Activated T-cell treated with anti-CD3 and anti-CD28 coated beads, Interleukin-2, amount 50 U/mL, for 4 hours (primary cell): ENCODE results near the gene CWC25. TPM values are rescaled to one million over a fixed set of nuclear protein-coding genes. Genes with fewer than 3 reads are reported as not detected.

Source experiments
- ATAC-seq, 2 donors: fragments of 200-7000 bp; cut with Tn5 transposase; one replicate each; pipeline ENCODE4 v1.10.0; 2021
- DNase-seq: peaks from one replicate; pipeline ENCODE4 v3.0.0-alpha.2; 2020
- H3K27me3 Mint-ChIP-seq: one replicate; pipeline ENCODE4 v1.8.0; 2021; ENCODE audit warnings: low read depth, mixed read lengths
- H3K36me3 Mint-ChIP-seq: one replicate; pipeline ENCODE4 v1.8.0; 2022; ENCODE audit warnings: mixed read lengths; ENCODE audit not compliant: insufficient read depth
- H3K4me1 Mint-ChIP-seq: one replicate; pipeline ENCODE4 v1.8.0; 2021; ENCODE audit warnings: low read depth, mixed read lengths
- H3K4me3 Mint-ChIP-seq: one replicate; pipeline ENCODE4 v1.8.0; 2021; ENCODE audit warnings: mild to moderate bottlenecking, moderate library complexity, mixed read lengths
- H3K9me3 Mint-ChIP-seq: one replicate; pipeline ENCODE4 v1.8.0; 2021; ENCODE audit warnings: mixed read lengths
- total RNA-seq, 3 donors: library from RNA; stranded (reverse); gene quantifications; one replicate each; pipeline ENCODE4 v1.2.1, GENCODE V29; 2021

CWC25 gene
- total RNA-seq, 3 donors from 2014 or later: 32.7 to 36.5 (median 32.9) TPM

GRCh38 chr17:38779965-38780752 is 45.0 kb downstream of the CWC25 start:
- ATAC-seq (no peak), DNase-seq (no peak)
- no peaks in the 10 kb centered on the region for H3K27me3 Mint-ChIP-seq
- peaks cover 34% of the 10 kb centered on the region for H3K36me3 Mint-ChIP-seq
- H3K4me1 Mint-ChIP-seq: no peaks in the 10 kb centered on the region
- H3K9me3 Mint-ChIP-seq: no peaks in the 10 kb centered on the region
- no peak overlapping the region for H3K4me3 Mint-ChIP-seq

DNA sequence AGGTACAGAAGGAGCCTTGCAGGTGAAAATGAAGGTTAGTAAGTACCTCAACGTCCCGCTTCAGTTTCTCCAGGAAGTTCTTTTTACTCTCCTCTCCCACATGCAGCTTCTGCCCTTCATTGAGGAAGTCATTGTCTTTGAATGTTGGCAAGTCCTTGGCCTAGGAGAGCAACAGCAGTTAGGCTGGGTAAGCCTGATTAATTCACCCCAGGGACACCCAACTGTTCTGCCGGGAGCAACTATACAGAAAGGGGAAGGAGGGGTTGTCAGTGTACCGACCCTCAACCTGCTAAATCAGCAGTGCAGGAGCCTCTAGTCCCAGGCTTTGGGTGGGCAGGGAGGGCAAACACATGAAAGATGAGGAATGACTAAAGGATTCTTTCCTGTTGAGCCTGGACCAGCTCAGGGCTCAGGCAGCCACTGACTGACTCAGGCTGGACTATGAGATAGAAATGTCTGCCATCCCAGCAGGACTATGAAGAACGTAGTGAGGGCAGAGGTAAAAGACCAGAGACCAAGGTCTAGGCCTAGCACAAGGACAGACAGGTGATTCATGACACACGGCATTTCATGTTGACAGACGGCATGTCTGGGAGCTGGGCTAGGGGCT is 47.4 kb downstream of the CWC25 start:
- H3K4me3 Mint-ChIP-seq: no peak overlapping the region
- H3K9me3 Mint-ChIP-seq: no peaks in the 10 kb centered on the region
- no peaks in the 10 kb centered on the region for H3K4me1 Mint-ChIP-seq
- H3K36me3 Mint-ChIP-seq: peaks cover 36% of the 10 kb centered on the region
- no peak for DNase-seq
- no peak for ATAC-seq
- H3K27me3 Mint-ChIP-seq: no peaks in the 10 kb centered on the region

DNA sequence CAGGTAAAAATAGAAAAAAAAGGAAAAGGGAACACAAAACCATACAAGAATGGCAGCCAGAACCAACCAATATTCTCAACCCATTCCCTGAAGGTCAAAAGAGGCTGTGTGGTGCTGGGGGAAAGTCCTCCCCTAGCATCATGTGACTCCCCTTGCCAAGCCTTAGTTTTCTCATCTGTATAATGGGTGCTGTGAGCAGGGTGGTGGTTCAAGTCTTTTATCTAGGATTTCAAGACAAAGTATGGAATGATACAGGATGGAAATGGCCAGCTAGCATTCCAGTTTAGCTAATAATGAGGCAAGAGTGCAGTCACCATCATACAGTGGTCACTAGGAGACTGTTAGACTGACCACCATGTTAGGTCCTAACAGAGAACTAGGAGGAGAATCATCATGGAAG is 51.9 kb downstream of the CWC25 start:
- Mint-ChIP-seq H3K4me3 (no peak overlapping the region), H3K4me1 (no peaks in the 10 kb centered on the region), H3K27me3 (no peaks in the 10 kb centered on the region), H3K9me3 (no peaks in the 10 kb centered on the region), H3K36me3 (peaks cover 20% of the 10 kb centered on the region)
- no peak for DNase-seq
- no peak for ATAC-seq

DNA sequence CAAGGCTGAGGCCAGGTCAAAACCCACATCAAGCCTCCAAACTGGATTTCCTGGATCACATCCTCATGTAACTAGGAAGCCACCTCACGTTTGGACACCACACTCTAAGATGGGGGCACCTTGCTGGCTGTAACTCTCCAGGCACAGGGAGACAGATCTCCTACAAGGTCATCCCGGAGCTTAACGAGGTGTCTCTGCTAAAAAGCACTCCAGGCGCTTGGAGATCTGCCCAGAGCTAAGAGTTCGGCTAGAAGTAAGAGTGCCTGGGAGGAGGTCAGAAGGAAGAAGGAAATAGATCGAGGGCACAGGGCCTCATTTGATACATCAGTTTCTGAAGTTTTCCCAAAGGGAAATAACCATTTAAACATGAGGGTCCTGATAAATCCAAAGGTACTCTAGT is 56.7 kb downstream of the CWC25 start:
- DNase-seq (no peak), ATAC-seq (no peak)
- H3K36me3 Mint-ChIP-seq: peaks cover 19% of the 10 kb centered on the region
- H3K9me3 Mint-ChIP-seq: no peaks in the 10 kb centered on the region
- H3K27me3 Mint-ChIP-seq: no peaks in the 10 kb centered on the region
- H3K4me3 Mint-ChIP-seq: no peak overlapping the region
- no peaks in the 10 kb centered on the region for H3K4me1 Mint-ChIP-seq

GRCh38 chr17:38766341-38766740 is 58.8 kb downstream of the CWC25 start:
- H3K4me1 Mint-ChIP-seq: no peaks in the 10 kb centered on the region
- no peaks in the 10 kb centered on the region for H3K9me3 Mint-ChIP-seq
- ATAC-seq (no peak), DNase-seq (no peak)
- H3K4me3 Mint-ChIP-seq: no peak overlapping the region
- no peaks in the 10 kb centered on the region for H3K27me3 Mint-ChIP-seq
- peaks cover 21% of the 10 kb centered on the region for H3K36me3 Mint-ChIP-seq

DNA sequence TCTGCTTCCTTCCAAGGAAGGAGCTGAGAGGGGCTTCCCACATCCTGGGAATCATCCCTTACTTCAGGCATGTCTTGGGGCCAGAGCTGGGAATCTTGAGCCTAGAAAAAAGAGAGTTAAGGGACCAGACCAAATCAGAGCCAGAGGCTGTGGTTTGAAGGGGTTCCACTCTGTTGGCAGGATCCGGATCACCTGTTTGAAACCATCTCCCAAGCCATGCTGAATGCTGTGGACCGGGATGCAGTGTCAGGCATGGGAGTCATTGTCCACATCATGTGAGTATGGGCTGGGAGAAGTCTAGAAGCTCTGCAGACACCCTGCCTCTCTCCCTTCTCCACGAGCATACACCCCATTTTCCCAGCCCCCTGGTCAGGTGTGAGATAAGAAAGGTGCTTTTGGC is 62.9 kb downstream of the CWC25 start:
- H3K36me3 Mint-ChIP-seq: peaks cover 33% of the 10 kb centered on the region
- H3K4me1 Mint-ChIP-seq: no peaks in the 10 kb centered on the region
- ATAC-seq (no peak), DNase-seq (no peak)
- no peaks in the 10 kb centered on the region for H3K9me3 Mint-ChIP-seq
- no peak overlapping the region for H3K4me3 Mint-ChIP-seq
- no peaks in the 10 kb centered on the region for H3K27me3 Mint-ChIP-seq

DNA sequence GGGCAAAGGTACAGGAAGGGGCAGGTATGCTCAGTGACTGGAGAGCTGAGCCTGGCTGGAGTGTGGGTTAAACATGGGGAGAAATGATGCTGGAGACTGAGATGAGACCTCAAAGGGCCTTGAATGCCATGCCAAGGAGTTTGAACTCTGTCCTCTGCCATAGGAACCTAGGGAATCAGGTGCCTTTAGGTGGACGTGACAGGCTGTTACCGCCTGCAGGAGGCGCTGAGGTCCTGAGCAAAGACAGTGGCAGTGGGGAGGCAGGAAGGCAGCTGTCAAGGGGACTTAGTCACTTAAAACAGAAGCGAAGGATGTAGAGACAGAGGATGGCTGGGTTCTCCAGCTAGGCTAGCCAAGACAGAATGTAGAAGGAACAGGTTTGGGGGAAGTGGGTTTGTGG is 63.5 kb downstream of the CWC25 start:
- ATAC-seq (peak; percentile 63 to 69), DNase-seq (no peak)
- Mint-ChIP-seq H3K9me3 (no peaks in the 10 kb centered on the region), H3K4me3 (no peak overlapping the region), H3K4me1 (no peaks in the 10 kb centered on the region), H3K36me3 (peaks cover 27% of the 10 kb centered on the region), H3K27me3 (no peaks in the 10 kb centered on the region)

DNA sequence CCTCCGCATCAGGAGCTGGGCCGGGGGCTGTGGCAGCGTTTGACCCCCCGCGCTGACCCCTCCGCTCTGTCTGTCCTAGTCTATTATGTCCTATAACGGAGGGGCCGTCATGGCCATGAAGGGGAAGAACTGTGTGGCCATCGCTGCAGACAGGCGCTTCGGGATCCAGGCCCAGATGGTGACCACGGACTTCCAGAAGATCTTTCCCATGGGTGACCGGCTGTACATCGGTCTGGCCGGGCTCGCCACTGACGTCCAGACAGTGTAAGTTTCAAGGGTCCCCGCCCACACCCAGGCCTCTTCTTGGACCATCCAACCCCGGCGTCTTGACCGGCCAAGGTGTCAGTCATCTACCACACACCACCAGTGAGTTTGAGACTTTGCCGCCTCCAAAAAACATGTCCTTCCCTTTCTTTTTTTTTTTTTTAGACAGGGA is 72.0 kb downstream of the CWC25 start:
- Mint-ChIP-seq H3K9me3 (no peaks in the 10 kb centered on the region), H3K36me3 (peaks cover 16% of the 10 kb centered on the region), H3K27me3 (peaks cover 28% of the 10 kb centered on the region), H3K4me1 (peaks cover 48% of the 10 kb centered on the region), H3K4me3 (peak overlapping the region; percentile 99)
- ATAC-seq: no peak
- no peak for DNase-seq

- H3K27me3 Mint-ChIP-seq: peaks cover 31% of the 10 kb centered on the region
- H3K4me3 Mint-ChIP-seq: peak within 1 kb of the TSS; percentile 99
- ATAC-seq (peak; percentile 91), DNase-seq (peak; percentile 94)
- H3K4me1 Mint-ChIP-seq: peaks cover 49% of the 10 kb centered on the region
- H3K36me3 Mint-ChIP-seq: peaks cover 16% of the 10 kb centered on the region
- H3K9me3 Mint-ChIP-seq: no peaks in the 10 kb centered on the region
These were observed 72.6 kb downstream of the CWC25 start, which contains the start of gene PSMB3 for GRCh38 chr17:38752308-38753070. TSS of gene PSMB3 (plus strand) at chr17:38752741. CDS start at chr17:38752827, 86 bp downstream.

DNA sequence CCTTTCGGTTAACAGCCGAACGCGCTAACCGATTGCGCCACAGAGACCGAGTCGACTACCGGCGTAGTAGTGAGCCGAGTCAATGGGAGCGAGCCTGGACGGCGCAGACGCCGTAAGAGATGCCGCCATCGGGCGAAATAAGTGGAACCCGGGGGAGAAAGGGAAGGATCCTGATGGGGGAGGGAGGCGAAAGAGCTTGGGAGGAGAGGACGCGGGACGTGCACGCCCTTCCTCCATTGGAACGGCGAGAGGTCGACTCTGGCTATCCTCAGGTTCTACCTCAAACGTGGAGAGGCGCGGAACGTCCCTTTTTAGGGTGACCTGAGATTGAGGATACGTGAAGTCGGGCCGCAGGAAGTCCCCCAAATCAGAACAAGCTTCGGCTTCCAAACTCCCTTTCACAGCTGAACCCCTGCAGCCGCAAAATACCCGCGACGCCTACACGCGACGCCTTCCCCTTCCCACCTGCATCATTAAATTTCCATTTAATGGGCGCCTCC is 73.3 kb downstream of the CWC25 start:
- Mint-ChIP-seq H3K27me3 (peaks cover 32% of the 10 kb centered on the region), H3K4me1 (peaks cover 50% of the 10 kb centered on the region), H3K36me3 (peaks cover 16% of the 10 kb centered on the region), H3K9me3 (no peaks in the 10 kb centered on the region), H3K4me3 (peak overlapping the region; percentile 99)
- ATAC-seq: peak; percentile 38 to 39
- DNase-seq: peak; percentile 83

DNA sequence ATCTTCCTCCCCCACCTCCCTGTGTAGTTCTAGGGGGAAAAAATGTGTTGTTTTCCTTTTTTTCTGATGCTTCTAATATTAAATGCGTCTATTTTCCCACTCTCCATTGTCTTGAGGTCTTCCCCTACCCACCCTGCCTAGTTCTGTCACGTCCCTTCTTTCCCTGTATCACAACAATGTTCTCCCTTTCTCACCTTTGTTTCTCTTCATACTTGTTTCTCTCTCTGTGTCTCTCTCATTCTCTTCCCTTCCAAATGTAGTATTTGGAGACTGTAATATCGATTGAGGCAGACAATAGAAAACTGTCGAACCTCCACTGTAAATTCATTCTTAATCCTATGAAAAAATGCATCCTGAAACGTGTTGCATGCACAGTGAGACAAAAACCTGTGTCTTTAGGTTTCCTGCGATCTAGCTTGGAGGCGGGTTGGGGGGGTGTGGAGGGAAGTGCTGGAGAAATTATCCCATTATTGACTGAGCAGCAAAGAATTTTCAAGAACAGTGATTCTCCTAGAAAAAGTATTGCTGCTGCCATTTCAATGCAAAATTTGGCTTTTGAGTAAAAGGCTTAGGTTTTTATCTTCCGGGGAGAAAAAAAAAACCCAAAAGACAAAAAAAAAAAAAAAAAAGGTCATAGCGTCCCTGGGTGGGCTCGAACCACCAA is 73.8 kb downstream of the CWC25 start:
- no peak for ATAC-seq
- DNase-seq: no peak
- Mint-ChIP-seq H3K9me3 (no peaks in the 10 kb centered on the region), H3K4me1 (peaks cover 53% of the 10 kb centered on the region), H3K36me3 (peaks cover 16% of the 10 kb centered on the region), H3K27me3 (peaks cover 38% of the 10 kb centered on the region), H3K4me3 (peak overlapping the region; percentile 99)
